ENCODE data around the gene IGSF23.
"Not testable (repeated sequence)": the region's sequence is repeated elsewhere in the genome, so short reads cannot be mapped to it uniquely, and the experiment has no call there.

IGSF23 gene

DNA sequence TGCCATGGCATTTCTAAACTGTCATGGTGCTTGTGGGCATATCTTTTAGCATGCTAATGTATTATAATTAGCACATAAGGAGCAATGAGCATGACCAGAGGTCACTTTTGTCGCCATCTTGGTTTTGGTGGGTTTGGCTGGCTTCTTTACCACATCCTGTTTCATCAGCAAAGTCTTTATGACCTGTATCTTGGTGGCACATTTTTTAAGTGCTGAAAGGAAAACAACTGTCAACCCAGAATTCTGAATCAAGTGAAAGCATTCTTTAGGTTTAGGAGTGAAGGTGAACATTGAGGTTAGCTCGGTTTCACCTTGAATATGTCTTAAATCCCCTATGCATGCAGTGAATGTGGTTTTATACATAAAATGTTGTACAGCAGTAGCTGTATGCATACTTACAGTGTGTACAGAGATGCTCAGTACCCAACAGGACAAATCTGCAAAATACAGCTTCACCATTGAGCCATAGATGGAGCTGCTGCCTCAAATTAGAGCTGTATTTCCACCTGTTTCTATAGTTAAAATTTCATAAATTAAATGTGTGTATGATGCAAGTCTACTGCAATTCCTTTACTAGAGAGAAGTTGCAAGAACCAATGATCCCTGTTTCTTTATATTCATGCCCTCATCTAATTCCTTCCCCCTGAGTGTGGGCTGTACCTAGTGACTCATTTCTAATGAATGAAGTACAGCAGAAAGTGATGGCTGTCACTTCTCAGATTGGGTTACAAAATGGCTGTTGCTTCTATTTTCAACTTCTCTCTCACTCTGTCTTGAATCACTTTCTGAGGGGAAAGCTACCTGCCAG is 25.2 kb upstream of the IGSF23 start:
- DNase-seq = no peak

DNA sequence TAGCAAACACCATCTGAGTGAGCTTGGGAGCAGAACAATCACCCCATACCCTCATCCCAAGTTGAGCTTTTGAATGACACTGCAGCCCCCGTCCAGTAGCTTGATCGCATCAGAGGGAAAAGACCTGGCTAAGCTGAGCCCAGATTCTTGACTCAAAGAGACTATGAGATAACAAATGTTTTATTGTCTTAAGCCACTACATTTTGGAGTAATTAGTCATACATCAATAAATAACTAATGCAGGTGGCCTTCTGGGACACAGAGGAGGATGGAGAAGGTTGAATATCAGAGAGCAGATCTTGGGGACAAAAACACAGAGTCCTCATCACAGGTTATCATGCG is 24.6 kb upstream of the IGSF23 start:
- no peak for DNase-seq

DNA sequence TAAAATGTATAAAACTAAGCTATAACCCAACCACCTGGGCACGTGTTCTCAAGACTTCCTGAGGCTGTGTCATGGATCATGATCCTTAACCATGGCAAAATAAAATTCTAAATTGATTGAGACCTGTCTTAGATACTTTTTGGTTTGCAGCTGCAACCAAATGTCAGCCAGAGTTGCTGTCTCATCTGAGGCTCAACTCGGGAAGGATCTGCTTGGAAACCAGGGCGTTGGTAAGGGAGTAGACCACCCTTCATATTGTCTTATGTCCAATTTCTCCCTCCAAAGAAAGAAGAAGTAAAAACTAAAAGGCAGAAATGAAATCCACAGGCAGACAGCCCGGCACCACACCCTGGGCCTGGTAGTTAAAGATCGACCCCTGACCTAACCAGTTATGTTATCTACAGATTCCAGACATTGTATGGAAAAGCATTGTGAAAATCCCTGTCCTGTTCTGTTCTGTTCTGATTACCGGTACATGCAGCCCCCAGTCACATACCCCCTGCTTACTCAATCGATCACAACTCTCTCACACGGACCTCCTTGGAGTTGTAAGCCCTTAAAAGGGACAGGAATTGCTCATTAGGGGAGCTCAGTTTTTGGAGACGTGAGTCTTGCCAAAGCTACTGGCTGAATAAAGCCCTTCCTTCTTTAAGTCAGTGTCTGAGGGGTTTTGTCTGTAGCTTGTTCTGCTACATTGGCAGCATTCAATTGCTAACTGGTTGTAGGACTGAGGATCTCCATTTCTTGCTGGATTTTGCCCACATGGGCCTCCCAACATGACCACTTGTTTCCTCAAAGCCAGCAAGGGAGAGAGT is 22.9 kb upstream of the IGSF23 start:
- no peak for DNase-seq

DNA sequence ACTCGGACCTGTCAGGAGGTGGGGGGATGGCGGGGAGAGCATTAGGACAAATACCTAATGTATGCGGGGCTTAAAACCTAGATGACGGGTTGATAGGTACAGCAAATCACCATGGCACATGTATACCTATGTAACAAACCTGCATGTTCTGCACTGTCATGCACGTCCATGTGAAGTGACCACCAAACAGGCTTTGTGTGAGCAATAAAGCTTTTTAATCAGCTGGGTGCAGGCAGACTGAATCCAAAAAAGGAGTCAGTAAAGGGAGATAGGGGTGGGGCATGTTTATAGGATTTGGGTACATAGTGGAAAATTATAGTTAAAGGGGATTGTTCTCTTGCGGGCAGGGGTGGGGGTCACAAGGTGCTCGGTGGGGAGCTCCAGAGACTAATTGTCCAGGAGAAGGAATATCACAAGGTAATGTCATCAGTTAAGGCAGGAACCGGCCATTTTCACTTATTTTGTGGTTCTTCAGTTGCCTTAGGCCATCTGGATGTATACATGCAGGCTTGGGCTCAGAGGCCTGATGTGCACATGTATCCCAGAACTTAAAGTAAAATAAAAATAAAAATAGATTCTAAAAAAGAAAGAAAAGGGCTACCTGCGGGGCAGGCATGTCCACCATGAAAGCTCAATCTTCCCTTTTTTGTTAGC is 21.9 kb upstream of the IGSF23 start:
- not testable (repeated sequence) for DNase-seq

DNA sequence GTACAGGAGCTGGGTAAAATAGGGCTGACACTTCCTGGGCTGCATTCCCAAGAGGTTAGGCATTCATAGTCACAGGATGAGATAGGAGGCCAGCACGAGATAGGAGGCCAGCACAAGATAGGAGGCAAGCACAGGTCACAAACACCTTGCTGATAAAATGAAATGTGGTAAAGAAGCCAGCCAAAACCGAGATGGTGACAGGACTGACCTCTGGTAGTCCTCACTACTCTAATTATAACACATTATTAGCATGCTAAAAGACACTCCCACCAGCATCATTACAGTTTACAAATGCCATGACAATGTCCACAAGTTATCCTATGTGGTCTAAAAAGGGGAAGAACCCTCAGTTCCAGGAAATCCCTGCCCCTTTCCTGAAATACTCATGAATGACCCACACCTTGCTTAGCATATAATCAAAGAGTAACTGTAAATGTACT is 20.9 kb upstream of the IGSF23 start:
- no peak for DNase-seq

DNA sequence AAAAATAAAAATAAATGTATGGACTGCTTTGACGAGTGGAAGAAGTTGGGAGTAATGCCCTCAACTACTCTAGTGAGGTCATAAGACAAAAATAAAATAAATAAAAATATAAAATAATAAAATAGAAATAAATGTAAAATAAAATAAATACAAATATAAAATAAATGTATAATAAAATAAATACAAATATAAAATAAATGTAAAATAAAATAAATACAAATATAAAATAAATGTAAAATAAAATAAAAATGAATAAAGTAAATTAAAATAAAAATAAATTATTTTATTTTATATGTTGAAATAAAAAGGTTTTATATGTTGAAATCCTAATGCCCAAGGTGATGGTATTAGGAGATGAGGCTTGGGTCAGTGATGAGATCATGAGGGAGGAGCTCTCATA is 20.1 kb upstream of the IGSF23 start:
- no peak for DNase-seq

DNA sequence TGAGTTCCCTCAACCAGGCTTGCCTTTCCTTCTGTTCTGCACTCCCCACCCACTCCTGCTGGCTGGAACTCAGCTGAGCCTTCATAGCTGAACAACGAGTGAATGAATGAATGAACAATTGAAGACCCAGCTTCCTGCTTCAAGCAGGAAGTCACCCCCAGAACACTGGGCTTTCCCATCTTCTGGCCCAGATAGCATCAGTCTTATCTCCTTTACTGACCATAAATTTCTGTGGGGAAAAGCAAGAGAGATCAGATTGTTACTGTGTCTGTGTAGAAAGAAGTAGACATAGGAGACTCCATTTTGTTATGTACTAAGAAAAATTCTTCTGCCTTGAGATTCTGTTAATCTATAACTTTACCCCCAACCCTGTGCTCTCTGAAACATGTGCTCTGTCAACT is 19.5 kb upstream of the IGSF23 start:
- DNase-seq = not testable (repeated sequence)

DNA sequence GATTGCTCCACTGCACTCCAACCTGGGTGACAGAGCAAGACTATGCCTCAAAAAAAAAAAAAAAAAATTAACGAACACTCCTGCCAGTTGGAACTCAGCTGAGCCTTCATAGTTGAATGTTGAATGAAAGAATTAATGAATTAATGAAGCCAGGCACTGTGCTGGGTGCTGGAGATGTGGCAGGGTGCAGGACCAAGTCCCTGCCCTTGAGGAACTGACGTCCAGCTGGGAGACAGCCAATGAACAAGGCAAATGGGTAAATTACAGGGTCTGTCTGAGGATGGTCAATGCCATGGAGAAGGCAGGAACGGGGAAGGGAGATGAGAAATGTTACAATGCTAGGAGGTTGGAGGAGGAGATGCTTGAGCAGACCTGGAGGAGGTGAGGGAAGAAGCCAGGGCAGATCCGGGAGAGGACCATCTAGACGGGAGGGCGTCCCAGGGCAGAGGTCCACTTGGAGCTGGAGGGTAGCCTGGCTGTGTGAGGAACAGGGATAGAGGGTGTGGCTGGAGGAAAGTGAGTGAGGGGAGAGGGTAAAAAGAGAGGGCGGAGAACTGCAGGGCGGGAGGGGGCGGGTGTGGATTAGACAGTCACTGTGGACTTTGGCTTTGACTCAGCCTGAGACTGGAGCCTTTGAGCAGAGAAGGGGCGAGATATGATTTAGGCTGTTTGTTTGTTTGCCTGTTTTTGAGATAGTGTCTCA is 16.8 kb upstream of the IGSF23 start:
- no peak for DNase-seq

DNA sequence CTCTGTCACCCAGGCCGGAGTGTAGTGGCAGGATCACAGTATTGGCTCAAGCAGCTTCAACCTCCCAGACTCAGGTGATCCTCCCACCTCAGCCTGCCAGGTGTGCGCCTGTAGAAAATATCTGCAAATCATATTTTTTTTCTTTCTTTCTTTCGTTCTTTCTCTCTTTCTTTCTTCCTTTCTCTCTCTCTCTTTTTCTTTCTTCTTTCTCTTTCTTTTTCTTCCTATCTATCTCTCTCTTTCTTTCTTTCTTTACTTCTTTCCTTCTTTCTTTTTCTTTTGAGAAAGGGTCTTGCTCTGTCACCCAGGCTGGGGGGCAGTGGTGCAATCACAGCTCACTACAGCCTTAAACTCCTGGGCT is 16.3 kb upstream of the IGSF23 start:
- DNase-seq = no peak

DNA sequence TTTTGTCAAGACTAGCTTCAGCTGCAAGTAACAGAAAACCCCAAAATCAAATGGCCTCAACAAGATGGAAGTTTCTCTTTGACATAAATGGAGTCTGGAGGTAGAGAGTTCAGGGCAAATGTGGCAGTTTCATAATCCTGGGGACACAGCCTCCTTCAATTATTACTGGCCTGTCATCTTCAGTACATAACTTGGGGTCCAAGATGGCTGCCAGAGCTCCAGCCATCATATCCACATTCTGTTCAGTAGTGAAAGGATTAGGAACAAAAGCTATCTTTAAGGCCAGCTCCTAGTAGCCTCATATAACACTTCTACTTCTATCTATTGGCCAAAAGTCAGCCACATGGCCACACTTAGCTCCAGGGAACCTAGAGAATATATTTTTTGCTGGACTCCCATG is 15.0 kb upstream of the IGSF23 start:
- no peak for DNase-seq

DNA sequence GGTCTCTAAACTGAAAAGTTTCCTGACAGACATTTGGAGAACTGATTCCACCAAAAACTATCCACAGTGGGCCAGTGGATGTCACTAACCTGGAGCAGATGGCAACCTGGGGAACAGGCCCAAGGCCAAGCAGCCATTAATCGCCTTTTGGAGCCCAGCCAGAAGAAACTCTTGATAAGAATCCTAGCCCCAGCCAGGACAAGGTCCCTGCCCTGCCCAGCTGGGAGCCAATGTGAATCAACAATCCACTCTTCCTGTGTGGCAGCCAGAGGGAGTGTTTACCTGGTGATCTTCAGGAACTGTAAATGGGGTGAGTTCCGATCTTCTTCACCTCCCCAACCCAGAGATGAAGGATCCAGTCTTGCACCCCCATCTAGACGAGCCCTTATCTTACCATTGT is 14.5 kb upstream of the IGSF23 start:
- DNase-seq = no peak

DNA sequence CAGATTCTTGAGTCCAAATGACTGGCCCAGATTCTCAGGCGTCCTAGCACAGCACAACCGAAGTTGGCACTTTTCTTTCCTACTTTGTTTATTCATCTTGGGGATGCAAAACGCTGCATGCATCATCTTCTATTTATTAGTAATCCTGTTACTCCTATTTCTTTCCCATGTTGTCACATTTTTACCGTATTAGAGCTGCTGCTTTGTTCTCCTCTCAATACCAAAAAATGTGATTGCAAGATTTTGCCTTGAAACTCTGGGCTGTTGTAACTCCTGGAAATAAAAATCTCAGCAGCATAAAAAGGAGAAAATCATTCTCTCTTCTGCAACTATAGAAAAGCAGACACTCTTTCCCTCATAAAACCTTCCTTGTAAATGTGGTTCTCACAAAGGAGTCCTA is 12.9 kb upstream of the IGSF23 start:
- DNase-seq = no peak

DNA sequence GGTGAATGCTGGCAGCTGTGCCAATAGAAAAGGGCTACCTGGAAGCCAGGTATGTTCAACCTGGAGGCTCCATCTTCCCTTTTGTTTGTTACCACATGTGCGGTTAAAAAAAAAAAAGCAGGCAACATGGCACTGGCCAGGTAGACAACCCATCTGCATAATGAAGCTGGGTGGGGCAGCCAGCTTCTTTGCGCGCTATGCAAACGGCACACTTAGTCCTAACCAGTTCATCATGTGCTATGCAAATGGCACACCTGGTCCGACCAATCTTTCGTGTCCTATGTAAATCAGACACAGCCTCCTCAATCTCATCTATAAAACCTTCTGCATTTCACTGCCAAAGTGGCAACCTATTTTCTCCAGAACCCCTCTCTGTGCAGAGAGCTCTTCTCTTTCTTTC is 11.3 kb upstream of the IGSF23 start:
- DNase-seq = no peak

DNA sequence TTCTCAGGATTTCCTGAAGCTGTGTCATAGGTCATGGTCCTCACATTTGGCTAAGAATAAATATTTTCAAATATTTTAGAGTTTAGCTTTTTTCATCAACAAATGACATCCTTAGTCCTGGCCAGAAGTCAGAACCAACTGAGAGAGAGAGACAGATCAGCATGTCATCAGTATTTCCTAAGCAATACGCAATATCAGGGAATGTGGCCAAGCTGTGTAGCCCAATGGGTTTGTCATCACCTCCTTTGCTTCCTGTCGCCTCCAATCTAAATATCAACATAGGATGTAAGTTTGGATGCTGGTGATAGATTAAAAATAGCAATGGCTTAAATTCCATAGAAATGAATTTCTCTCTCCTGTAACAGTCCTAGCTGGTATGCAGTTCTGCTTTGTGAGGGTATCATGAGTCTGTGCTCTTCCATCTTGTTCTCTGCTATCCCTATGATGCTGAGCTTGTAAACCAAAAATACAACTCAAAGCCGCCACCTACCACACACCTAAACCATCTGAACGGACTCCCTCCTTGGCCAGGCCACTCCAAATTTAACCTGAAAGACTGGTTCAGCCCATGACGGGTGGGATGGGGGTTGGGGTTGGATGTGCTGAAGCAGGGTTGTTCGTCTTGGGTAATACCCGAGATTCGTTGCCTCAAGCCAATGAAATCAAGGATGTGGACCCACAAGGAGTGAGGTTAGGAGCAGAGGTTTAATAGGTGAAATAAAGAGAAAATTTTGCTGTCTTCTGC is 10.0 kb upstream of the IGSF23 start:
- DNase-seq = no peak

DNA sequence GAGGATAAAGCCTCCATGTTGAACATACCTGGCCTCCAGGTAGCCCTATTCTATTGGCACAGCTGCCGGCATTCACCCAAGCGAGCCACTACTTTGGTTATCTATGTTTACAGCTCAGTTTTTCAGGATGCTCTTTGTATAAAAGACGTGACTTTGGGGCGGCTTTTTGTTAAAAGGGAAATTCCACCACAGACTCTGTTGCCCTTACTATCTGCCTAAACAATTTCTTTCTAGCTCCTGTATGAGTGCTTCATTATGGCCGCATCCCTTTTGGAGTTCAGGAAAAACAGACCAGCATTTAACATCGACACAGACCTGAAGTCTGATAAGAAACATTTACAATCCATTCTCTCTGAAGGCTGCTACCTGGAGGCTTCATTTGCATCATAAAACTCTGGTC is 9.1 kb upstream of the IGSF23 start:
- no peak for DNase-seq

DNA sequence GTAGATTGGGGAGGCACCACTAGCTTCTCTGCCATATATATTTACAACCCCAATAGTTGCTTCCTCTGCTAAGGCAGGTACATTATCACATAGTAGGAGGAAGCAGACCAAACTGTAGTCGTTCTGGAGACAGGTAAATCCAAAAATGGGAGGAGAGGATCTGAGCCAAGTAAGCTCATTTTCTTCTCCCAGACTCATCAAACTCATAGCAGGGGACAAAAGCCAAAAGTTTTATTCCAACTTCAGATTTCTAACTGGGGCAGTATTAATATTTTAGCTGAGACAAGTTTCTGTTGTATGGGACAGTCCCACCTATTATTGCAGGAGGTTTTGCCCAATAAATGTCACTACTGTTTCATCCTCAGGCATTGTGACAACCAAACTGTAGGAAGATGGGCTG is 7.8 kb upstream of the IGSF23 start:
- DNase-seq = no peak

DNA sequence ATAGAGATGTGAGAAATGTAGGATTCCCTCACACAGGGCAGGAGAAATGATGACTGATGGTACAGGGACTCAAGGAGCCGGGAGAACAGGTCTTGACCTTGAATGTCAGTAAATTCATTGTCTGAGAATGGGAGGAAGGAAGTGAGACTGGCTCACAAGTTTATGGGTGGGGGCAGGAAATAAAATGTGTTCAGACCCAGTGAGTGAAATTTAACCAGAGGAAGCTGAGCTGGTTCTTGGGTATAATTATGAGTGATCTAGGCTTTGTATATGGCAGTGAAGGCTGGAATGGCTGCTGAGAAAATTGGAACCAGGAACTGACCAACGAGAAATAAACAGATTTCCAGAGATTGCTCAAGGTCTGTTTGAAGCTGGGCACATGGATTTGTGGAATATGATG is 6.3 kb upstream of the IGSF23 start:
- DNase-seq = no peak

DNA sequence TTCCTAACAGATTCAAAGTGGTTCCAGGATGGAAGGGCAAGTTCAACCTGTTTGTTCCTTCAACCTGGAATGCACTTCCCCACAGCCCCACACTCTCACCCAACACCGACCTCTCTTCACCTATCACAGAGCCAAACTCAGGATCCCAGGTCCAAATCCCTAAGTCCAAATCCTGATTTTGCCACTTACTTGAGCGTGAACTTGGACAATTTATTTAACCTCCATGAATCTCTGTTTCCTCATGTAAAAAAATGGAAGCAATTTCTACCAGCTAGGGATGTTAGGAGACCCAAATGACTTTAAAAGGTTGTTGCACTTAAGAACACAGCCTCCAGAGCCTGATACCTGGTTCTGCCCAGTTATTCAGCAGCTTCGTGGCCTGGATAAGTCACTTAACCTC is 5.4 kb upstream of the IGSF23 start:
- no peak for DNase-seq

DNA sequence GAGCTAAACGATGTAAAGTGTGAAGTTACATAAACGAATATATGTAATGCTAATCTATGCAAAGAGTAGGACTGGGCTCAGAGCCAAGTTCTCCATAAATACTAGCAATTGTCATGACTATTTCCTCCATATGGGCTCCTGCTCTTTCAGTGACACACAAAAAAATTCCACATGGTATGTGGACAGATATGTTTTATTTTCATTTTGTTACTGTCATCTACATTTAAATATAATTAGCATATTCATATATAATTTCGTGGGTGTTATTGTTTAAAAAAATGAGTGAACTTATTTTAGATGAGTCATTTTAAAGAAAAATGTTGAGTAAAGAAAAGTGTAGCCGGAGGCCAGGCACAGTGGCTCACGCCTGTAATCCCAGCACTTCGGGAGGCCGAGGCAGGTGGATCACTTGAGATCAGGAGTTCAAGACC is 5.0 kb upstream of the IGSF23 start:
- no peak for DNase-seq

DNA sequence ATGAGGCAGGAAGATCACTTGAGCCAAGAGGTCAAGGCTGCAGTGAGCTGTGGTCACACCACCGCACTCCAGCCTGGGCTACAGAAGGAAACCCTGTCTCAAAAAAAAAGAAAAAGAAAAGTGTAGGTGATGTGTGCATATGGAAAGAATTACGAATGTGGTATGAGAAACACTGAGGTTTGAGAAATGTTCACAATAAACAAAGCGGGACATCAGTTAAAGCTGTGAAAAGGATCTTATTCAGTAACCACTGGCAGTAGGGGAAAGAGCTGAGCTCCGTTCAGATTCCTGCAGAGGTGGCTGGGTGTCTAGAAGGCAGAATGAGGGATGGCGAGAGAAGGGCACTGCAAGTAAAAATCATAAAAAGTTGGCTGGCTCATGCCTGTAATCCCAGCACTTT is 4.1 kb upstream of the IGSF23 start:
- no peak for DNase-seq

DNA sequence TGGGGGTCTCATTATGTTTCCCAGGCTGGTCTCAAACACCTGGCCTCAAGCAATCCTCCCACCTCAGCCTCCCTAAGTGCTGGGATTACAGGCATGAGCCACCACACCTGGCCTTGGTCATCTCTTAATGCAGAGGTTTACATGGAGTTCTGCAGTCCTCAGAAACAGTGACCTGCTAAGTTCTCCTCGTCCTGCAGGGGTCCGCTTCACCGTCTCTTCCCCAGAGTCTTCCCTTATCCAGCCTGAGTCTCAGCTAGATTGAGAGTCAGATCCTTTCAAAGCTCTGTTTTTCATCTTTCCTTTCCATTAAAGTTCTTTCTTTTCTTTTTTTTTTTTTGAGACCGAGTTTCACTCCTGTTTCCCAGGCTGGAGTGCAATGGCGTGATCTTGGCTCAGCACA is 2.9 kb upstream of the IGSF23 start:
- DNase-seq = not testable (repeated sequence)

DNA sequence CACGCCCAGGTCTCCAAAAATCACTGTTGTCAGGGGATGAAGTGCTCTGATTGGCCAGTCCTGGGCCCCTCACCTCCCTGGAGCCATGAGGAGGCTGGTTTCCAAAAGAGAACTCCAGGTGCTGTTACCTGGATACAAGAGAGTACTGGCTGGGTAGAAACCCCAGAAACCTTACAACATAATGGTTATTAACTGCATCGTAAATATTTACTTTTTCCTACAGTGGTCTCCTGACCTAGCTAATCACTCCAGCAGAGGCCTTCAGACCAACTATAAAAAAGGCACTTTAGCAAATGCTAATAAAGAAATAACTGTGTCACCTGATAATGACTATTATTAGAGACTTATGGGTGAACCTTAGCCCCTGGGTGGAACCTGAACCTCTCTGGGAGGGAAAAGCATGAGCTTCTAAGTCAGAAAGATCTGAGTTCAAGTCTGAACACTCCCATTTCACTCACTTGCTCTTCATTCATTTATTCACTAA is 1.5 kb upstream of the IGSF23 start:
- DNase-seq = no peak

DNA sequence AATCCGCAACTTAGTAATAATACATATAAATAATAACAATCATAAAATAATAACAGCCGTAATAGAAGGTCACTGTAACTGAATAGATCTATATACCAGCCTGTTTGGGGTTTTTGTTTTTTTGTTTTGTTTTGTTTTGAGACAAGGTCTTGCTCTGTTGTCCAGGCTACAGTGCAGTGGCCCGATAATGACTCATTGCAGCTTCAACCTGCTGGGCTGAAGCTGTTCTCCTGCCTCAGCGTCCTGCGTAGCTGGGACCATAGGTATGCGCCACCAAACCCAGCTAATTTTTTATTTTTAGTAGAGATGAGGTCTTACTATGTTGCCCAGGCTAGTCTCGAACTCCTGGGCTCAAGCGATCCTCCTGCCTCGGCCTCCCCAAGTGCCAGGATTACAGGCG is 950 bp downstream of the IGSF23 start:
- DNase-seq = no peak
